H1 (cell line): ENCODE measurements around the gene SMIM31. TPM values are rescaled to one million over a fixed set of nuclear protein-coding genes. Genes with fewer than 3 reads are reported as not detected.

ENCODE experiments used
- CTCF ChIA-PET: fragments of 300-600 bp; sonication (Branson Sonifier 250); formaldehyde crosslinking; loops from one replicate; lab custom pipeline; 2021; ENCODE audit not compliant: partially characterized antibody; lab: Charles Lee
- POLR2A ChIA-PET: fragments of 300-600 bp; sonication (Branson Sonifier 250); formaldehyde crosslinking; loops from one replicate; lab custom pipeline; 2021; ENCODE audit warnings: inconsistent platforms; ENCODE audit not compliant: partially characterized antibody; lab: Charles Lee
- DNase-seq, 2 experiments: peaks; one replicate each; pipeline versions ENCODE4 v3.0.0 to v3.0.0-alpha.2; 2010 to 2022; ENCODE audit warnings: low spot score in 2 of 2, low read depth in 1 of 2, mixed read lengths in 1 of 2
- FAIRE-seq: peaks from 2 replicates; lab custom pipeline; 2011; peaks lifted over from hg19 to GRCh38; lab: Jason Lieb, UNC
- H2AFZ ChIP-seq: 2 replicates; pipeline ENCODE4 v1.8.1; 2012; ENCODE audit warnings: low read length, inconsistent platforms
- H2AK5ac ChIP-seq: 2 replicates; pipeline ENCODE4 v1.6.1; 2013; ENCODE audit warnings: low read depth, low read length
- H2BK120ac ChIP-seq: replicated peaks from 2 replicates; pipeline ENCODE3; 2013; ENCODE audit warnings: low read depth, low read length, inconsistent platforms
- H2BK12ac ChIP-seq: 2 replicates; pipeline ENCODE4 v1.6.1; 2013; ENCODE audit warnings: low read depth, low read length
- H2BK15ac ChIP-seq: 2 replicates; pipeline ENCODE4 v1.6.1; 2013; ENCODE audit warnings: low read length
- H2BK20ac ChIP-seq: 2 replicates; pipeline ENCODE4 v1.6.1; 2013; ENCODE audit warnings: low read length
- H2BK5ac ChIP-seq: 2 replicates; pipeline ENCODE4 v1.6.1; 2013; ENCODE audit warnings: low read depth, low read length
- H3K14ac ChIP-seq: 2 replicates; pipeline ENCODE4 v1.6.1; 2013; ENCODE audit warnings: inconsistent platforms; ENCODE audit not compliant: insufficient read length
- H3K18ac ChIP-seq: 2 replicates; pipeline ENCODE4 v1.6.1; 2013; ENCODE audit warnings: low read length; ENCODE audit errors: extremely low read depth
- H3K23ac ChIP-seq: 2 replicates; pipeline ENCODE4 v1.6.1; 2013; ENCODE audit warnings: inconsistent platforms; ENCODE audit not compliant: insufficient read length
- H3K23me2 ChIP-seq: 2 replicates; pipeline ENCODE4 v1.6.1; 2013; ENCODE audit warnings: low read depth, low read length
- H3K27ac ChIP-seq: 2 replicates; pipeline ENCODE4 v1.6.1; 2011; ENCODE audit warnings: low read depth, low read length, inconsistent platforms
- H3K27me3 ChIP-seq, 4 experiments: replicated peaks in 1 of 4; 1 replicate in 1 of 4; 2 replicates in 3 of 4; pipeline versions ENCODE4 v1.6.1 to v1.8.1; 2011 to 2013; ENCODE audit warnings: low read length in 3 of 4, mild to moderate bottlenecking in 3 of 4, inconsistent platforms in 2 of 4, mixed read lengths in 2 of 4, moderate library complexity in 1 of 4; ENCODE audit not compliant: control insufficient read depth in 3 of 4, insufficient read depth in 3 of 4; ENCODE audit errors: extremely low read depth in 1 of 4
- H3K36me3 ChIP-seq, 4 experiments: 2 replicates each; pipeline versions ENCODE4 v1.6.1 to v1.8.1; 2011 to 2013; ENCODE audit warnings: mild to moderate bottlenecking in 4 of 4, low read length in 3 of 4, moderate library complexity in 2 of 4, control low read depth in 1 of 4, inconsistent platforms in 1 of 4; ENCODE audit not compliant: insufficient read depth in 4 of 4, control insufficient read depth in 2 of 4
- H3K4ac ChIP-seq: replicated peaks from 2 replicates; pipeline ENCODE3; 2013; ENCODE audit warnings: low read length, low read depth, mixed read lengths, inconsistent platforms; ENCODE audit not compliant: insufficient read length
- H3K4me1 ChIP-seq, 4 experiments: replicated peaks in 1 of 4; 1 replicate in 1 of 4; 2 replicates in 3 of 4; pipeline versions ENCODE4 v1.6.1 to v1.8.1; 2011 to 2013; ENCODE audit warnings: low read length in 3 of 4, inconsistent platforms in 2 of 4, mixed read lengths in 1 of 4; ENCODE audit not compliant: insufficient read depth in 4 of 4, control insufficient read depth in 3 of 4
- H3K4me2 ChIP-seq, 2 experiments: 2 replicates each; pipeline versions ENCODE4 v1.6.1 to v1.8.1; 2011 to 2013; ENCODE audit warnings: low read depth in 2 of 2, low read length in 2 of 2, control low read depth in 1 of 2, inconsistent platforms in 1 of 2, mild to moderate bottlenecking in 1 of 2; ENCODE audit not compliant: insufficient read depth in 1 of 2
- H3K4me3 ChIP-seq, 4 experiments: fragments of 200-600, 300-600 bp in 1 of 4; sonication (generic), shearing (Covaris generic), sonication (Bioruptor Twin) in 1 of 4; 2 replicates each; pipeline versions ENCODE4 v1.5.1 to v1.8.1; 2011 to 2016; ENCODE audit warnings: low read length in 4 of 4, low read depth in 3 of 4, control low read depth in 2 of 4, inconsistent platforms in 2 of 4, mild to moderate bottlenecking in 2 of 4, mixed read lengths in 1 of 4, moderate library complexity in 1 of 4; ENCODE audit not compliant: insufficient read depth in 2 of 4; ENCODE audit errors: extremely low read depth in 1 of 4
- H3K56ac ChIP-seq: replicated peaks from 2 replicates; pipeline ENCODE3; 2013; ENCODE audit warnings: low read depth, mild to moderate bottlenecking, mixed read lengths, low read length, inconsistent platforms; ENCODE audit not compliant: insufficient read length
- H3K79me1 ChIP-seq: 2 replicates; pipeline ENCODE4 v1.6.1; 2013; ENCODE audit warnings: low read depth, low read length, control low read depth
- H3K79me2 ChIP-seq, 2 experiments: 2 replicates each; pipeline versions ENCODE4 v1.6.1 to v1.8.1; 2012 to 2013; ENCODE audit warnings: low read length in 2 of 2, mild to moderate bottlenecking in 2 of 2, inconsistent platforms in 1 of 2; ENCODE audit not compliant: insufficient read depth in 2 of 2, control insufficient read depth in 1 of 2
- H3K9ac ChIP-seq, 4 experiments: replicated peaks in 1 of 4; 1 replicate in 1 of 4; 2 replicates in 3 of 4; pipeline versions ENCODE4 v1.6.1 to v1.8.1; 2011 to 2013; ENCODE audit warnings: low read depth in 3 of 4, low read length in 3 of 4, control low read depth in 2 of 4, mild to moderate bottlenecking in 2 of 4, moderate library complexity in 2 of 4, inconsistent platforms in 1 of 4; ENCODE audit errors: extremely low read depth in 1 of 4
- H3K9me3 ChIP-seq, 2 experiments: 2 replicates each; pipeline versions ENCODE4 v1.6.1 to v1.8.1; 2012 to 2013; ENCODE audit warnings: mild to moderate bottlenecking in 2 of 2, moderate library complexity in 2 of 2, control low read depth in 1 of 2, inconsistent platforms in 1 of 2, low read depth in 1 of 2, low read length in 1 of 2, mixed read lengths in 1 of 2; ENCODE audit not compliant: insufficient read depth in 2 of 2
- H4K20me1 ChIP-seq, 2 experiments: replicated peaks in 1 of 2; 2 replicates each; pipeline versions ENCODE3 to v1.8.1; 2011 to 2013; ENCODE audit warnings: inconsistent platforms in 2 of 2, low read length in 2 of 2, mild to moderate bottlenecking in 1 of 2; ENCODE audit not compliant: insufficient read depth in 2 of 2, control insufficient read depth in 1 of 2
- H4K5ac ChIP-seq: 2 replicates; pipeline ENCODE4 v1.6.1; 2013; ENCODE audit warnings: low read length, low read depth, mixed read lengths, inconsistent platforms; ENCODE audit not compliant: insufficient read length
- H4K8ac ChIP-seq: 2 replicates; pipeline ENCODE4 v1.8.0; 2013; ENCODE audit warnings: mild to moderate bottlenecking, moderate library complexity, low read length, inconsistent platforms; ENCODE audit not compliant: insufficient read depth; ENCODE audit errors: extremely low read depth
- H4K91ac ChIP-seq: replicated peaks from 2 replicates; pipeline ENCODE3; 2013; ENCODE audit warnings: low read length, mixed read lengths, inconsistent platforms; ENCODE audit not compliant: insufficient read length
- CBX8 ChIP-seq: fragments of 300-800, 300-1000 bp; sonication (generic); IDR thresholded peaks from 2 replicates; pipeline ENCODE4 v1.7.1; 2016; ENCODE audit warnings: low read depth, low read length, borderline replicate concordance
- CTBP2 ChIP-seq: IDR thresholded peaks from 2 replicates; pipeline ENCODE4 v1.7.0; 2011; ENCODE audit warnings: borderline replicate concordance, mild to moderate bottlenecking, moderate library complexity, mixed read lengths, low read length; ENCODE audit not compliant: insufficient read depth, insufficient read length
- GTF2F1 ChIP-seq: IDR thresholded peaks from 2 replicates; pipeline ENCODE4 v1.6.1; 2012; ENCODE audit warnings: low read depth, low read length, improper control_type of control experiment, borderline replicate concordance
- KDM5A ChIP-seq: fragments of 200-600 bp; IDR thresholded peaks from 2 replicates; pipeline ENCODE4 v1.7.1; 2012; ENCODE audit warnings: mild to moderate bottlenecking, low read length, inconsistent platforms, mixed read lengths
- POLR2AphosphoS5 ChIP-seq: IDR thresholded peaks from 2 replicates; pipeline ENCODE4 v1.6.1; 2011; ENCODE audit warnings: low read depth, low read length
- SRF ChIP-seq: IDR thresholded peaks from 2 replicates; pipeline ENCODE4 v1.6.1; 2011; ENCODE audit warnings: mild to moderate bottlenecking, low read depth, low read length, moderate library complexity
- TAF1 ChIP-seq: IDR thresholded peaks from 2 replicates; pipeline ENCODE4 v1.6.1; 2011; ENCODE audit warnings: mild to moderate bottlenecking, low read depth, low read length
- TEAD4 ChIP-seq: IDR thresholded peaks from 2 replicates; pipeline ENCODE4 v1.6.1; 2012; ENCODE audit warnings: low read depth, low read length, inconsistent platforms, mixed read lengths
- WGBS, 2 experiments: shearing (Covaris generic) in 1 of 2; methylation state at CpG; one replicate each; pipeline versions ENCODE4 v1.1.6 to v1.1.7; 2013 to 2015; ENCODE audit warnings: low lambda C conversion rate in 2 of 2, mixed read lengths in 2 of 2, inconsistent platforms in 1 of 2, low coverage in 1 of 2, missing lambda C conversion rate in 1 of 2; ENCODE audit not compliant: insufficient replicate concordance in 2 of 2, insufficient coverage in 1 of 2, insufficient read length in 1 of 2; ENCODE audit errors: extremely low coverage in 1 of 2, missing lambda C conversion rate in 1 of 2; 5-methylcytosine and 5-hydroxymethylcytosine counted together
- polyA plus RNA-seq, 7 experiments: library from polyadenylated mRNA; depleted of rRNA in 3 of 7; stranded (reverse) in 5 of 7; unstranded in 2 of 7; fragments of >200 nt in 5 of 7; fragments of 200-250 nt in 2 of 7; gene quantifications; 1 replicate in 5 of 7; 2 replicates in 1 of 7; 4 replicates in 1 of 7; pipeline versions ENCODE4 v1.2.1 to v1.2.3, GENCODE V29; 2011 to 2013; ENCODE audit warnings: missing spikeins in 2 of 7, mixed read lengths in 2 of 7
- total RNA-seq: library from RNA; stranded (reverse); fragmentation: NEBNext Ultra II Directional; extraction: Animal tissue kit (Norgen Biotek cat#: 25700); gene quantifications from 2 replicates; pipeline ENCODE4 v1.2.1, GENCODE V29; 2021

SMIM31 gene
- total and polyA plus RNA-seq, 2 of the 8 experiments (the other 6 are each of a cell fraction or from before 2014, with no cell fraction given): not detected

- no peaks in the 10 kb centered on the region for H3K79me1 ChIP-seq
- H3K4ac ChIP-seq: no peak overlapping the region
- no peak overlapping the region for H2BK12ac ChIP-seq
- H3K36me3 ChIP-seq: no peaks in the 10 kb centered on the region
- H3K27me3 ChIP-seq: no peaks in the 10 kb centered on the region
- H2AK5ac ChIP-seq: no peak overlapping the region
- H3K4me2 ChIP-seq: no peak overlapping the region
- no peak overlapping the region for H4K8ac ChIP-seq
- FAIRE-seq (peak; percentile 28), DNase-seq (no peak)
- 85% methylated on average over 5 of the region's 5 CpGs; no CpG with 5 or more reads in 1 of the 2 experiments for WGBS, 2 experiments
- H3K18ac ChIP-seq: no peak overlapping the region
- TF ChIP-seq POLR2AphosphoS5 (no peak), TAF1 (no peak), KDM5A (no peak), CBX8 (no peak), SRF (no peak), CTBP2 (no peak), GTF2F1 (no peak), TEAD4 (no peak)
- TF ChIP-seq, all 59 proteins: peak for 0
- Histone ChIP-seq H3K4me1 (no peaks in the 10 kb centered on the region), H3K23me2 (no peaks in the 10 kb centered on the region), H2BK15ac (no peak overlapping the region), H3K4me3 (no peak overlapping the region), H3K23ac (no peak overlapping the region), H2AFZ (no peak overlapping the region), H3K56ac (no peak overlapping the region), H2BK20ac (no peak overlapping the region), H4K20me1 (no peaks in the 10 kb centered on the region), H2BK120ac (no peak overlapping the region), H3K27ac (no peak overlapping the region), H3K9ac (no peak overlapping the region), H3K79me2 (no peaks in the 10 kb centered on the region), H4K91ac (no peak overlapping the region), H4K5ac (no peak overlapping the region), H2BK5ac (no peak overlapping the region), H3K9me3 (no peaks in the 10 kb centered on the region), H3K14ac (no peak overlapping the region)
- POLR2A ChIA-PET: no interaction called here
- CTCF ChIA-PET: interaction anchor here (0.8 to 5.5 kb wide), 4 partner anchors 9 to 147 kb away, joined by 3 to 32 read pairs (median 6); no protein-coding TSS in a partner anchor
These were observed 11.9 kb downstream of the SMIM31 start for GRCh38 chr4:164765833-164766232.
